Measurements from ENCODE around the gene TMEM101. TPM values are rescaled to one million over a fixed set of nuclear protein-coding genes. Genes with fewer than 3 reads are reported as not detected.

TMEM101 gene
- total and polyA plus RNA-seq, 2 of the 13 experiments (the other 11 are each of a cell fraction or from before 2014, with no cell fraction given), result 72.0 to 100 TPM

DNA sequence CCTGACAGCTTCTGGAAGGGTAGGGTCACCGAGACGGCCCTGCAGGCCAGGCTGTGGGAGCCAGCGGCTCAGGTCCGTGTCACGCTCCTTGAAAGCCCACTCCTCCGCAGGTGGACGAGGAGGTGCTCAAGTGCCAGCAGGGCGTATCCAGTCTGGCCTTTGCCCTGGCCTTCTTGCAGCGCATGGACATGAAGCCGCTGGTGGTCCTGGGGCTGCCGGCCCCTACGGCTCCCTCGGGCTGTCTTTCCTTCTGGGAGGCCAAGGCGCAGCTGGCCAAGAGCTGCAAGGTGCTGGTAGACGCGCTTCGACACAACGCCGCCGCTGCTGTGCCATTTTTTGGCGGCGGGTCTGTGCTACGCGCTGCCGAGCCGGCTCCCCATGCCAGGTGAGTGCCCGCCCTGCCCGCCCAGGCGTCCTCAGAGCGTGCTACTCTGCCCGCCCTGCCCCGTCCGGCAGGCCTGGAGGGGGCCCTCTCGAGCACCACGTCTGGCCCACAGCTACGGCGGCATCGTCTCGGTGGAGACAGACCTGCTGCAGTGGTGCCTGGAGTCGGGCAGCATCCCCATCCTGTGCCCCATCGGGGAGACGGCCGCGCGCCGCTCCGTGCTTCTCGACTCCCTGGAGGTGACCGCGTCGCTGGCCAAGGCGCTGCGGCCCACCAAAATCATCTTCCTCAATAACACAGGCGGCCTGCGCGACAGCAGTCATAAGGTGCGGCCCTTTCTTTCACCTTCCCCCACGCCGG is 9.1 kb downstream of the TMEM101 start (continued):
- TF ChIP-seq FOXP1 (IDR thresholded peaks at IDR 0.05) (no peak), FOXP1 (CRISPR knock-in tag; IDR thresholded peaks at IDR 0.05) (no peak), PRMT3 (CRISPR knock-in tag; IDR thresholded peaks at IDR 0.05; ENCODE audit: borderline replicate concordance, low read depth) (0 out of 2 replicates have a peak, but pooled peaks have one; percentile 51), ZNF383 (CRISPR knock-in tag; IDR thresholded peaks at IDR 0.05; ENCODE audit: borderline replicate concordance) (no peak), POLR2G (IDR thresholded peaks at IDR 0.05; ENCODE audit: low read depth, low read length) (no peak), PHF20 (CRISPR knock-in tag; IDR thresholded peaks at IDR 0.05) (0 out of 2 replicates have a peak, but pooled peaks have one; percentile 18), ZBTB38 (CRISPR knock-in tag; IDR thresholded peaks at IDR 0.05) (peak; percentile 85; the same call in 1 of the 2 replicates), ZEB1 (IDR thresholded peaks at IDR 0.05; ENCODE audit: insufficient replicate concordance, low read depth) (no peak), TAF15 (IDR thresholded peaks at IDR 0.05; ENCODE audit: low read depth, low read length, poor library complexity, severe bottlenecking) (no peak), NCOA5 (CRISPR knock-in tag; IDR thresholded peaks at IDR 0.05) (no peak), ZNF720 (CRISPR knock-in tag; IDR thresholded peaks at IDR 0.05) (no peak), ZNF557 (CRISPR knock-in tag; IDR thresholded peaks at IDR 0.05) (no peak), ZBTB1 (CRISPR knock-in tag; IDR thresholded peaks at IDR 0.05; ENCODE audit: borderline replicate concordance) (no peak), ZNF850 (CRISPR knock-in tag; conservative IDR thresholded peaks at IDR 0.05) (no peak), ZNF780A (CRISPR knock-in tag; IDR thresholded peaks at IDR 0.05) (no peak), SIX1 (CRISPR knock-in tag; IDR thresholded peaks at IDR 0.05; ENCODE audit: borderline replicate concordance) (no peak), GATAD2A (CRISPR knock-in tag; IDR thresholded peaks at IDR 0.05) (no peak), ZBTB42 (CRISPR knock-in tag; IDR thresholded peaks at IDR 0.05) (no peak), ATAD3A (CRISPR knock-in tag; IDR thresholded peaks at IDR 0.05) (0 out of 2 replicates have a peak, but pooled peaks have one; percentile 22), ZFP41 (CRISPR knock-in tag; IDR thresholded peaks at IDR 0.05; ENCODE audit: borderline replicate concordance) (no peak), ZNF737 (CRISPR knock-in tag; IDR thresholded peaks at IDR 0.05; ENCODE audit: borderline replicate concordance) (no peak), CBX5 (CRISPR knock-in tag; IDR thresholded peaks at IDR 0.05; ENCODE audit: borderline replicate concordance) (no peak), ZNF775 (CRISPR knock-in tag; IDR thresholded peaks at IDR 0.05; ENCODE audit: borderline replicate concordance) (no peak), ZNF652 (CRISPR knock-in tag; IDR thresholded peaks at IDR 0.05; ENCODE audit: borderline replicate concordance, low read depth) (no peak)
- TF ChIP-seq, protein P1, sequence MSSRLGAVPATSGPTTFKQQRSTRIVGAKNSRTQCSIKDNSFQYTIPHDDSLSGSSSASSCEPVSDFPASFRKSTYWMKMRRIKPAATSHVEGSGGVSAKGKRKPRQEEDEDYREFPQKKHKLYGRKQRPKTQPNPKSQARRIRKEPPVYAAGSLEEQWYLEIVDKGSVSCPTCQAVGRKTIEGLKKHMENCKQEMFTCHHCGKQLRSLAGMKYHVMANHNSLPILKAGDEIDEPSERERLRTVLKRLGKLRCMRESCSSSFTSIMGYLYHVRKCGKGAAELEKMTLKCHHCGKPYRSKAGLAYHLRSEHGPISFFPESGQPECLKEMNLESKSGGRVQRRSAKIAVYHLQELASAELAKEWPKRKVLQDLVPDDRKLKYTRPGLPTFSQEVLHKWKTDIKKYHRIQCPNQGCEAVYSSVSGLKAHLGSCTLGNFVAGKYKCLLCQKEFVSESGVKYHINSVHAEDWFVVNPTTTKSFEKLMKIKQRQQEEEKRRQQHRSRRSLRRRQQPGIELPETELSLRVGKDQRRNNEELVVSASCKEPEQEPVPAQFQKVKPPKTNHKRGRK (CRISPR knock-in tag; IDR thresholded peaks at IDR 0.05), result no peak
- TF ChIP-seq, protein P2, sequence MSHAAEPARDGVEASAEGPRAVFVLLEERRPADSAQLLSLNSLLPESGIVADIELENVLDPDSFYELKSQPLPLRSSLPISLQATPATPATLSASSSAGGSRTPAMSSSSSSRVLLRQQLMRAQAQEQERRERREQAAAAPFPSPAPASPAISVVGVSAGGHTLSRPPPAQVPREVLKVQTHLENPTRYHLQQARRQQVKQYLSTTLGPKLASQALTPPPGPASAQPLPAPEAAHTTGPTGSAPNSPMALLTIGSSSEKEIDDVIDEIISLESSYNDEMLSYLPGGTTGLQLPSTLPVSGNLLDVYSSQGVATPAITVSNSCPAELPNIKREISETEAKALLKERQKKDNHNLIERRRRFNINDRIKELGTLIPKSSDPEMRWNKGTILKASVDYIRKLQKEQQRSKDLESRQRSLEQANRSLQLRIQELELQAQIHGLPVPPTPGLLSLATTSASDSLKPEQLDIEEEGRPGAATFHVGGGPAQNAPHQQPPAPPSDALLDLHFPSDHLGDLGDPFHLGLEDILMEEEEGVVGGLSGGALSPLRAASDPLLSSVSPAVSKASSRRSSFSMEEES (CRISPR knock-in tag; IDR thresholded peaks at IDR 0.05), result no peak
- TF ChIP-seq, protein P3, sequence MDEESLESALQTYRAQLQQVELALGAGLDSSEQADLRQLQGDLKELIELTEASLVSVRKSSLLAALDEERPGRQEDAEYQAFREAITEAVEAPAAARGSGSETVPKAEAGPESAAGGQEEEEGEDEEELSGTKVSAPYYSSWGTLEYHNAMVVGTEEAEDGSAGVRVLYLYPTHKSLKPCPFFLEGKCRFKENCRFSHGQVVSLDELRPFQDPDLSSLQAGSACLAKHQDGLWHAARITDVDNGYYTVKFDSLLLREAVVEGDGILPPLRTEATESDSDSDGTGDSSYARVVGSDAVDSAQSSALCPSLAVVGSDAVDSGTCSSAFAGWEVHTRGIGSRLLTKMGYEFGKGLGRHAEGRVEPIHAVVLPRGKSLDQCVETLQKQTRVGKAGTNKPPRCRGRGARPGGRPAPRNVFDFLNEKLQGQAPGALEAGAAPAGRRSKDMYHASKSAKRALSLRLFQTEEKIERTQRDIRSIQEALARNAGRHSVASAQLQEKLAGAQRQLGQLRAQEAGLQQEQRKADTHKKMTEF (CRISPR knock-in tag; IDR thresholded peaks at IDR 0.05), result no peak

Data from HepG2 (cell line).